T-cell (primary cell): Measurements from ENCODE around the gene ANO3. TPM values are rescaled to one million over a fixed set of nuclear protein-coding genes. Genes with fewer than 3 reads are reported as not detected.

Experiments
- ATAC-seq, 4 experiments: fragments of 200-7000 bp in 3 of 4; fragments of 150-1000 bp in 1 of 4; cut with Tn5 transposase; replicated peaks in 1 of 4; 1 replicate in 3 of 4; 2 replicates in 1 of 4; pipeline ENCODE4 v1.10.0; 2021; ENCODE audit warnings: moderate library complexity in 3 of 4, mild to moderate bottlenecking in 2 of 4, moderate number of reproducible peaks in 1 of 4
- CTCF ChIA-PET, 2 donors: fragments of 300-600 bp; sonication (Branson Sonifier 250); formaldehyde crosslinking; loops; one replicate each; lab custom pipeline; 2022; ENCODE audit warnings: antibody characterized with exemption in 2 of 2; lab: Charles Lee
- POLR2A ChIA-PET, 2 donors: fragments of 300-600 bp; sonication (Branson Sonifier 250); formaldehyde crosslinking; loops; one replicate each; lab custom pipeline; 2022; ENCODE audit warnings: antibody characterized with exemption in 2 of 2; lab: Charles Lee
- DNase-seq, 35 experiments: peaks; one replicate each; pipeline versions ENCODE4 v3.0.0 to v3.0.0-alpha.2; 2013 to 2023
- H3K27ac ChIP-seq: one replicate; pipeline ENCODE4 v1.5.1; 2013; ENCODE audit warnings: low read length
- H3K27me3 ChIP-seq, 2 experiments: replicated peaks in 1 of 2; 1 replicate in 1 of 2; 2 replicates in 1 of 2; pipeline versions ENCODE4 v1.6.1 to v1.7.0; 2013; ENCODE audit warnings: low read length in 1 of 2, mixed read lengths in 1 of 2; ENCODE audit not compliant: control insufficient read depth in 2 of 2, insufficient read depth in 2 of 2; ENCODE audit errors: extremely low read depth in 1 of 2
- H3K36me3 ChIP-seq, 2 donors: 1 replicate in 1 of 2; 2 replicates in 1 of 2; pipeline versions ENCODE4 v1.6.1 to v1.7.0; 2013; ENCODE audit warnings: low read length in 1 of 2; ENCODE audit not compliant: control insufficient read depth in 2 of 2, insufficient read depth in 1 of 2; ENCODE audit errors: extremely low read depth in 1 of 2
- H3K4me1 ChIP-seq, 2 experiments: 1 replicate in 1 of 2; 2 replicates in 1 of 2; pipeline versions ENCODE4 v1.6.1 to v1.7.0; 2013; ENCODE audit warnings: low read length in 2 of 2, mixed read lengths in 1 of 2; ENCODE audit not compliant: insufficient read depth in 2 of 2, control insufficient read depth in 1 of 2; ENCODE audit errors: extremely low read depth in 1 of 2
- H3K4me3 ChIP-seq, 2 donors: 1 replicate in 1 of 2; 2 replicates in 1 of 2; pipeline versions ENCODE4 v1.5.1 to v1.7.0; 2013; ENCODE audit warnings: mild to moderate bottlenecking in 2 of 2, low read length in 1 of 2, moderate library complexity in 1 of 2; ENCODE audit not compliant: control insufficient read depth in 1 of 2; ENCODE audit errors: extremely low read depth in 1 of 2
- H3K9me3 ChIP-seq: 2 replicates; pipeline ENCODE4 v1.7.0; 2013
- H3K27ac Mint-ChIP-seq, 2 donors: one replicate each; pipeline ENCODE4 v1.8.0; 2020 to 2021; ENCODE audit warnings: mild to moderate bottlenecking in 2 of 2, mixed read lengths in 2 of 2
- H3K27me3 Mint-ChIP-seq, 2 donors: one replicate each; pipeline ENCODE4 v1.8.0; 2021 to 2022; ENCODE audit warnings: mixed read lengths in 2 of 2
- H3K36me3 Mint-ChIP-seq: one replicate; pipeline ENCODE4 v1.8.0; 2021; ENCODE audit warnings: mixed read lengths
- H3K4me1 Mint-ChIP-seq, 3 donors: one replicate each; pipeline ENCODE4 v1.8.0; 2020 to 2022; ENCODE audit warnings: mixed read lengths in 3 of 3, mild to moderate bottlenecking in 1 of 3
- H3K4me3 Mint-ChIP-seq, 3 donors: one replicate each; pipeline ENCODE4 v1.8.0; 2020 to 2022; ENCODE audit warnings: mild to moderate bottlenecking in 3 of 3, mixed read lengths in 3 of 3, moderate library complexity in 3 of 3
- H3K9me3 Mint-ChIP-seq, 3 donors: one replicate each; pipeline ENCODE4 v1.8.0; 2020 to 2022; ENCODE audit warnings: mixed read lengths in 3 of 3
- WGBS: methylation state at CpG from one replicate; pipeline ENCODE4 v1.1.5; 2013; ENCODE audit warnings: missing lambda C conversion rate; ENCODE audit not compliant: insufficient coverage; 5-methylcytosine and 5-hydroxymethylcytosine counted together
- total RNA-seq, 35 experiments: library from RNA in 6 of 35; stranded (reverse) in 6 of 35; fragments of 120-200 nt in 1 of 35; gene quantifications; one replicate each; pipeline versions ENCODE4 v1.2.1 to v1.2.4 and lab custom pipeline; 2013 to 2026

ANO3 gene
- total RNA-seq, 5 donors from 2014 or later (not counting 1 experiment from before 2014, with no cell fraction given), result not detected

DNA sequence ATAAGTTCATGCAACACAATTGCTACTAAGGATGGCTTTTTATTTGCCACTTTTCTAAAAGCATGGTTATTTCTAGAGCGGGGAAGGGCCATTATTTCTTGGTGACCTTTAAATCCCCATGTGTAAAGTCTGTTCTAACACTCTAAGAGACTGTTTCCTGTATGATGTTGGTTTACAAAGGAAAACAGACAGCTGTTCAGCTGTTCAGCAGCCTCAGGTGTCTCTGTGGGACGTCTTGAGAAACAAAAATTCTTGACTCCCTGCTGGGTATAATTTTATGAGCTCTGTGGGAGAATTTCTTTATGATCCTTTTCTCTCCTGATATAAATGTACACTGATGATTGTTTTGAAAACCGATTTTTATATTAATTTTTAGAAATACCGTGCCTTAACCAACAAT lies 226.3 kb downstream of the ANO3 start:
- Histone ChIP-seq H3K9me3 (no peaks in the 10 kb centered on the region), H3K36me3 (no peaks in the 10 kb centered on the region), H3K27ac (no peak overlapping the region), H3K4me1 (no peaks in the 10 kb centered on the region), H3K27me3 (no peaks in the 10 kb centered on the region), H3K4me3 (no peak overlapping the region)
- DNase-seq (no peak), ATAC-seq (no peak)
- WGBS, result no CpG with 5 or more reads among the region's 4 CpGs
- ChIA-PET POLR2A (no interaction called here), CTCF (no interaction called here)
- Mint-ChIP-seq H3K27me3 (no peaks in the 10 kb centered on the region), H3K4me3 (no peak overlapping the region), H3K27ac (no peak overlapping the region), H3K9me3 (peaks cover 0 to 14% (median 9%) of the 10 kb centered on the region in 3 donors), H3K36me3 (no peaks in the 10 kb centered on the region), H3K4me1 (no peaks in the 10 kb centered on the region)

DNA sequence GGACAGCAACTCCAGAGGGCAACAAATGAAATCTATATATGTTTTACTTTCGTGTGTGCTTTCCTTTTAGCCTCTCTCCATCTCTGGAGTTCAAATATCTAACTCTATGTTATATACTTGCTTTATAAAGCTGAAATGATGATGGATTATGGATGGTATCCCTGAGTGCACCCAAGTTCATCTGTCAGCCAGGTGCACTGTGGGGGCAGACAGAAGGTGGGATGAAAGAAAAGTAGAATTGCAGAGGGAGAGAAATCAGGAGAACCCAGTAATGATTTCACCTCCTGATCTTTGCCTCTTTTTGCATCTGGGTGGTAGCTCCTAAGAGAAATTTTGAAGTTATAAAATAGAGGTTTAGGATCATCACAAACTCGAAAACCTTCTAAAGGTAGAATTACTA lies 237.7 kb downstream of the ANO3 start:
- no peak overlapping the region for H3K27ac ChIP-seq
- no peaks in the 10 kb centered on the region for H3K27me3 ChIP-seq
- Mint-ChIP-seq H3K27ac (no peak overlapping the region), H3K36me3 (no peaks in the 10 kb centered on the region), H3K4me1 (no peaks in the 10 kb centered on the region), H3K27me3 (no peaks in the 10 kb centered on the region), H3K9me3 (peaks cover 0 to 7% (median 3%) of the 10 kb centered on the region in 3 donors), H3K4me3 (no peak overlapping the region)
- ChIA-PET CTCF (no interaction called here), POLR2A (no interaction called here)
- no peak for DNase-seq
- H3K36me3 ChIP-seq, result no peaks in the 10 kb centered on the region
- H3K4me1 ChIP-seq, result no peaks in the 10 kb centered on the region
- H3K9me3 ChIP-seq, result no peaks in the 10 kb centered on the region
- ATAC-seq, result no peak
- H3K4me3 ChIP-seq, result no peak overlapping the region
- no CpG with 5 or more reads among the region's 2 CpGs for WGBS

DNA sequence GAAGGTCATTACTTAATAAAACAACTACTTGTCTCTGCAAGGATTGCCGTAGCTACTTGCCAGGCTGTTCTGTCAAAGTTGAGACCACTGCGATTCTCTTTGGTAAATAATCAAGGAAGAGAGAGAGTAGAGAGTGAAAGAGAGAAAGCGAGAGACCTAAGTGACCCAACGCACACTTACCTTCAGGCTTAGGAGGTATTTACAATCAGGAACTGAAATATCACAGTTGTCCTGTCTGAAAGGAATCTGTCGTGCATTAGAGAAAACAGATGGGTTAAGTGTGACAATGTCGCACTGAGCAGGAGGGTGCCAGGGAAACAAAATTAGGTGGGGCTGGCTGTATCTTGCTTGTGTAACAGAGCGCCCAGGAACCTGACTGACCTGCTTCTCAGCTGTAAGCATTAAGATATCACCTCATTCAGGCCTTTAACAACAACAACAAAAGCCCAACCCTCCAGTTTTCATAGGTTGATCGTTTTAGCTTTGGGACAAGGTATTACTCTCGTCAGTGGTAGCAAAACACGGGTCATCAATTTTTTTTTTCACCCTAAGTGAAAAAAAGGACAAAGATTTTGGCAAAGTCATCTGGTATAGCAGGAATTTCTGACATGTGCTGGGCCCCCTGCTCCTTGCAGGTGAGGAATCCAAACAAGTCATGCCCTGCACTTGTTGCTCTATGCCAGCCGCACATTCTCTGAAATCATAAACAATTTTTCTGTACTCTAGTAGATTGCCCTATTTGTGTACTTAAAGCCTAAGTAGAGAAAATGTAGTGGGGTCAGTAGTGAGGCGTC lies 240.1 kb downstream of the ANO3 start, which contains the start of gene MUC15:
Gene MUC15, minus strand, starts transcription at position 403 of the 794 bp plus-strand sequence. CDS start 5,169 bp downstream, outside the sequence.
- H3K4me1 ChIP-seq, result no peaks in the 10 kb centered on the region
- ATAC-seq, result no peak
- ChIA-PET POLR2A (no interaction called here), CTCF (no interaction called here)
- H3K27ac Mint-ChIP-seq, result no peak within 1 kb of the TSS
- H3K9me3 Mint-ChIP-seq, result peaks cover 0 to 5% (median 3%) of the 10 kb centered on the region in 3 donors
- no peaks in the 10 kb centered on the region for H3K36me3 Mint-ChIP-seq
- no peaks in the 10 kb centered on the region for H3K27me3 ChIP-seq
- H3K27me3 Mint-ChIP-seq, result no peaks in the 10 kb centered on the region
- H3K36me3 ChIP-seq, result no peaks in the 10 kb centered on the region
- H3K4me3 ChIP-seq, result no peak within 1 kb of the TSS
- no peak within 1 kb of the TSS for H3K4me3 Mint-ChIP-seq
- WGBS, result 62% methylated on average over 4 of the region's 12 CpGs
- no peaks in the 10 kb centered on the region for H3K4me1 Mint-ChIP-seq
- no peaks in the 10 kb centered on the region for H3K9me3 ChIP-seq
- no peak for DNase-seq
- no peak within 1 kb of the TSS for H3K27ac ChIP-seq

- Histone ChIP-seq H3K4me1 (no peaks in the 10 kb centered on the region), H3K9me3 (no peaks in the 10 kb centered on the region), H3K36me3 (no peaks in the 10 kb centered on the region), H3K4me3 (no peak overlapping the region), H3K27me3 (no peaks in the 10 kb centered on the region), H3K27ac (no peak overlapping the region)
- Mint-ChIP-seq H3K36me3 (no peaks in the 10 kb centered on the region), H3K27me3 (no peaks in the 10 kb centered on the region), H3K4me3 (no peak overlapping the region), H3K9me3 (peaks cover 0 to 3% (median 2%) of the 10 kb centered on the region in 3 donors), H3K27ac (no peak overlapping the region), H3K4me1 (no peaks in the 10 kb centered on the region)
- POLR2A ChIA-PET, result no interaction called here
- DNase-seq (no peak), ATAC-seq (no peak)
- 73% methylated on average over 6 of the region's 11 CpGs for WGBS
- CTCF ChIA-PET, result no interaction called here
Observed at GRCh38 chr11:26572770-26573402, 241.0 kb downstream of the ANO3 start.

DNA sequence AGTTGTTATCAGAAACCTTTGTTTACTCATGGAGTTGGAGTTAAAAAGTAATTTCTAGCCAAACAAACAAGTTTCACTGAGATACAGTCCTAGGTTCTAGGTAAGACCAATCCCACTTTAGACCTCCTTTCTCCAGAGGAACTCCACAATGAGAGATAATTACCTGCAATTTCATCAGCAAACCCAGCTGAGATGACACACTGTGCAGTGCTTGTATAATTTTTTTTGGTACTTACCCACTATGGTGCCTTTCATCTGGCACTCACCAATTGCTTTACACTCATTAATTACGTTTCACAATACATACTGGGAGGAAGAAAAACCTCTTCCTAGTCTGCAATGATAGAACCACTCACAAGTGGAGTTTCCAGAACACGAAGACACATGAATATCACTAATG lies 242.0 kb downstream of the ANO3 start:
- ChIA-PET CTCF (no interaction called here), POLR2A (no interaction called here)
- no peaks in the 10 kb centered on the region for H3K9me3 ChIP-seq
- H3K4me3 ChIP-seq, result no peak overlapping the region
- DNase-seq (no peak), ATAC-seq (no peak)
- H3K27ac ChIP-seq, result no peak overlapping the region
- Mint-ChIP-seq H3K4me3 (no peak overlapping the region), H3K36me3 (no peaks in the 10 kb centered on the region), H3K4me1 (no peaks in the 10 kb centered on the region), H3K27me3 (no peaks in the 10 kb centered on the region), H3K9me3 (peaks cover 0 to 3% (median 0%) of the 10 kb centered on the region in 3 donors), H3K27ac (no peak overlapping the region)
- H3K27me3 ChIP-seq, result no peaks in the 10 kb centered on the region
- WGBS, result no CpG with 5 or more reads among the region's 2 CpGs
- H3K4me1 ChIP-seq, result no peaks in the 10 kb centered on the region
- no peaks in the 10 kb centered on the region for H3K36me3 ChIP-seq

DNA sequence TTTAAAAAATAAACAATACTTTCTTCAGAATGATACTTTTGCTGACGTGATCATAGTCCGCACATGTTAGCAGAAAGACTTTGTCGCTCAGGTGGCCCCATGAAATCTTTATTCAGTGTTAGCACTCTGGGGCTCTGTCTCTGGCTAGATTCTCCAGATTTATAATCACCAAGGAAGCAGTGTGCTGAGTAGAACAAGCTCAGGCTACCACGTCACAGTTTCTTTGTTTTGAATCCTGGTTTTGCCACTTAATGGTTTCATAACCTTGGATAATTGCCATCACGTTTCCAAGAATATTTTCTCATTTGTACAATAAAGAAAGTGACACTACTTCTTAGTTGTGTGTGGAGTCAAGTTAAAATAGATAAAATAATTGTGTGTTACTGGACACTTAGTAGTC lies 244.0 kb downstream of the ANO3 start:
- H3K4me1 ChIP-seq, result no peaks in the 10 kb centered on the region
- no peaks in the 10 kb centered on the region for H3K4me1 Mint-ChIP-seq
- no peaks in the 10 kb centered on the region for H3K36me3 Mint-ChIP-seq
- no peaks in the 10 kb centered on the region for H3K36me3 ChIP-seq
- no peak overlapping the region for H3K27ac Mint-ChIP-seq
- H3K27me3 ChIP-seq, result no peaks in the 10 kb centered on the region
- no peak overlapping the region for H3K27ac ChIP-seq
- H3K4me3 ChIP-seq, result no peak overlapping the region
- 100% methylated on average over 3 of the region's 5 CpGs for WGBS
- CTCF ChIA-PET, result no interaction called here
- peaks cover 0 to 7% (median 4%) of the 10 kb centered on the region in 3 donors for H3K9me3 Mint-ChIP-seq
- ATAC-seq (no peak), DNase-seq (no peak)
- H3K9me3 ChIP-seq, result no peaks in the 10 kb centered on the region
- H3K4me3 Mint-ChIP-seq, result no peak overlapping the region
- no peaks in the 10 kb centered on the region for H3K27me3 Mint-ChIP-seq
- POLR2A ChIA-PET, result no interaction called here
